ENCODE results near the gene DCUN1D4. TPM values are rescaled to one million over a fixed set of nuclear protein-coding genes. Genes with fewer than 3 reads are reported as not detected.

Gene DCUN1D4
- total RNA-seq, 4 donors from 2014 or later = 26.5 to 39.8 (median 28.8) TPM

DNA sequence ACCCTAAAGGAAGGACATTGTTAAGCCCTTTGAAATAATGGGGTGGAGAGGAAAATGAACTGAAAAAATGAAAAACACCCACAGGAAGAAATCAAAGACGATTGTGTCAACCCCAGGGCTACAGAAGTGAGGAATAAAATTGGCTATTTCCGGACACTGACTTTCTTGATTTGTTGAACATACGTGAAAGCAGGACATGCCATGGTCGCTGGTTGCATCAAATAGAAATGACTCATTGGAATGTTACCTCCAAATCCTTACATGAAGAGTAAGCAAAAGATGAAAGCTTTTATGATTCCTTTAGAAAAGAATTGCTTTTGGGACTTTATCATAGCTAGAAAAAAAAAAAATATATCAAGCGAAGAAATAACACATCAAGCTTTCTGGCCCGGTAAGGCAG is 75.3 kb downstream of the DCUN1D4 start:
- Histone ChIP-seq H3K27ac (no peak overlapping the region), H3K4me1 (no peaks in the 10 kb centered on the region), H3K27me3 (no peaks in the 10 kb centered on the region), H3K4me3 (no peak overlapping the region), H3K9me3 (no peaks in the 10 kb centered on the region), H3K36me3 (peaks cover 0 to 31% (median 2%) of the 10 kb centered on the region in 3 donors)
- TF ChIP-seq, protein P1, sequence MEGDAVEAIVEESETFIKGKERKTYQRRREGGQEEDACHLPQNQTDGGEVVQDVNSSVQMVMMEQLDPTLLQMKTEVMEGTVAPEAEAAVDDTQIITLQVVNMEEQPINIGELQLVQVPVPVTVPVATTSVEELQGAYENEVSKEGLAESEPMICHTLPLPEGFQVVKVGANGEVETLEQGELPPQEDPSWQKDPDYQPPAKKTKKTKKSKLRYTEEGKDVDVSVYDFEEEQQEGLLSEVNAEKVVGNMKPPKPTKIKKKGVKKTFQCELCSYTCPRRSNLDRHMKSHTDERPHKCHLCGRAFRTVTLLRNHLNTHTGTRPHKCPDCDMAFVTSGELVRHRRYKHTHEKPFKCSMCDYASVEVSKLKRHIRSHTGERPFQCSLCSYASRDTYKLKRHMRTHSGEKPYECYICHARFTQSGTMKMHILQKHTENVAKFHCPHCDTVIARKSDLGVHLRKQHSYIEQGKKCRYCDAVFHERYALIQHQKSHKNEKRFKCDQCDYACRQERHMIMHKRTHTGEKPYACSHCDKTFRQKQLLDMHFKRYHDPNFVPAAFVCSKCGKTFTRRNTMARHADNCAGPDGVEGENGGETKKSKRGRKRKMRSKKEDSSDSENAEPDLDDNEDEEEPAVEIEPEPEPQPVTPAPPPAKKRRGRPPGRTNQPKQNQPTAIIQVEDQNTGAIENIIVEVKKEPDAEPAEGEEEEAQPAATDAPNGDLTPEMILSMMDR (IDR thresholded peaks at IDR 0.05) = no peak
- no peak for TF ChIP-seq POLR2A (IDR thresholded peaks at IDR 0.05)
- no peak for DNase-seq

DNA sequence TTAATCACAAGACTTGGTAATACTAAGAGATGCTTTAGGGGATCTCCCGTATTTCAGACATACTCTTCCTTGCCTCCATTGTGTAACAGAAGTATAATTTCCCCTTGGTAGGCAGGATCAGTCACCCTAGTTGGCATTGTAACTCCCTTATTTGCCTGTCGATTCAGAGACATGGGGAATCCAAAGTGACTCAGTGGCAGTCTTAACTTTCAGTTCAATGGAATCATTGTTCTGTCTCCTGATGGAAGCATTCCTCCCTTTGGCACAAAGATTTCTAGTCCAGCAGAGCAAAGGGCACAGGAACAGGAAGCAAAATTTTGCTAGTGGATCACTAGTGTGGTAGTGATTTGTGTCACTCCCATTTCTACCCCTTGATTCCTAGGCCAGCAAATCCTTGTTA is 80.4 kb downstream of the DCUN1D4 start:
- H3K4me3 ChIP-seq = no peak overlapping the region
- H3K27me3 ChIP-seq = no peaks in the 10 kb centered on the region
- H3K9me3 ChIP-seq = no peaks in the 10 kb centered on the region
- H3K4me1 ChIP-seq = no peaks in the 10 kb centered on the region
- no peak overlapping the region for H3K27ac ChIP-seq
- DNase-seq = no peak
- TF ChIP-seq, protein P1 (IDR thresholded peaks at IDR 0.05) = no peak
- no peak for TF ChIP-seq POLR2A (IDR thresholded peaks at IDR 0.05)
- no peaks in the 10 kb centered on the region for H3K36me3 ChIP-seq

- Histone ChIP-seq H3K27me3 (no peaks in the 10 kb centered on the region), H3K9me3 (no peaks in the 10 kb centered on the region), H3K4me1 (no peaks in the 10 kb centered on the region), H3K4me3 (no peak overlapping the region), H3K27ac (no peak overlapping the region), H3K36me3 (no peaks in the 10 kb centered on the region)
- TF ChIP-seq, protein P1 (IDR thresholded peaks at IDR 0.05) = no peak
- no peak for TF ChIP-seq POLR2A (IDR thresholded peaks at IDR 0.05)
- no peak for DNase-seq
These were observed 82.4 kb downstream of the DCUN1D4 start for GRCh38 chr4:51925307-51925706.

GRCh38 chr4:51930557-51930956 is 87.6 kb downstream of the DCUN1D4 start:
- no peaks in the 10 kb centered on the region for H3K27me3 ChIP-seq
- no peak overlapping the region for H3K27ac ChIP-seq
- H3K9me3 ChIP-seq = no peaks in the 10 kb centered on the region
- no peak for DNase-seq
- H3K36me3 ChIP-seq = no peaks in the 10 kb centered on the region
- H3K4me3 ChIP-seq = no peak overlapping the region
- H3K4me1 ChIP-seq = no peaks in the 10 kb centered on the region
- TF ChIP-seq, protein P1 (IDR thresholded peaks at IDR 0.05) = no peak
- no peak for TF ChIP-seq POLR2A (IDR thresholded peaks at IDR 0.05)

GRCh38 chr4:51931461-51931860 is 88.5 kb downstream of the DCUN1D4 start:
- Histone ChIP-seq H3K4me1 (no peaks in the 10 kb centered on the region), H3K36me3 (no peaks in the 10 kb centered on the region), H3K4me3 (no peak overlapping the region), H3K27me3 (no peaks in the 10 kb centered on the region), H3K9me3 (no peaks in the 10 kb centered on the region), H3K27ac (no peak overlapping the region)
- no peak for DNase-seq
- TF ChIP-seq, protein P1 (IDR thresholded peaks at IDR 0.05) = no peak
- no peak for TF ChIP-seq POLR2A (IDR thresholded peaks at IDR 0.05)

DNA sequence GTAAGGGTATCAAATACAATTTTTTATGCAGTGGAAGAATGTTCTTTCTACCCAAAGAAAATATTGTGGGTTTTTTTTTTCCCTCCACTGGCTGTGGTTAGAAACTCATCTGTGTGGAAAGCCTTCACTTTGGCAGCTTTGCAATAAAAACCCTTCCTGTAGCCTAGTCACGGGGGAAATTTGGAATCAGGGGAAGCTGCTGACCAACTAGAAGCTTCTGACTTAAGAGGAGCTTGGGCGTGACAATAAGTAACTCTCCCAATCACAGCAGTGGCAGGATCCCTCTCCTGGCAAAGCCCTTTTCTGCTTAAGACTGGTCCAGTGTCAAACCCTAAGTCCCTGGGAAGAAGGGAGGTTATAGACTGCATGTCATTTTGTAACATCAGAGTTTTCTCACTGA is 89.3 kb downstream of the DCUN1D4 start:
- Histone ChIP-seq H3K27ac (no peak overlapping the region), H3K4me3 (no peak overlapping the region), H3K36me3 (no peaks in the 10 kb centered on the region), H3K9me3 (no peaks in the 10 kb centered on the region), H3K4me1 (no peaks in the 10 kb centered on the region), H3K27me3 (no peaks in the 10 kb centered on the region)
- TF ChIP-seq POLR2A (IDR thresholded peaks at IDR 0.05) = no peak
- DNase-seq = no peak
